SK-N-SH treated with all-trans-retinoic acid at 6 μM for 48 hours (cell line): ENCODE data around the gene MEF2C.

Experiments used
- ATAC-seq: fragments of 200-7000 bp; cut with Tn5 transposase; 3 replicates; pipeline ENCODE4 v1.9.1; 2020; ENCODE audit warnings: mild to moderate bottlenecking, moderate library complexity
- ARNTL ChIP-seq: fragments of 450-650 bp; formaldehyde crosslinking; IDR thresholded peaks from 2 replicates; pipeline ENCODE4 v1.5.0; 2020; ENCODE audit warnings: low read depth, mild to moderate bottlenecking, moderate library complexity, borderline replicate concordance
- BACH2 ChIP-seq: fragments of 250-450 bp; sonication (Bioruptor Pico); IDR thresholded peaks from 2 replicates; pipeline ENCODE4 v1.9.0; 2021; ENCODE audit warnings: mild to moderate bottlenecking, borderline replicate concordance
- CSDC2 ChIP-seq: fragments of 250-450 bp; sonication (Bioruptor Pico); IDR thresholded peaks from 2 replicates; pipeline ENCODE4 v1.5.0; 2020; ENCODE audit warnings: mild to moderate bottlenecking, moderate library complexity
- ESRRG ChIP-seq: fragments of 250-450 bp; sonication (Bioruptor Pico); IDR thresholded peaks from 2 replicates; pipeline ENCODE4 v1.6.1; 2021; ENCODE audit warnings: mild to moderate bottlenecking
- OSR1 ChIP-seq: fragments of 250-450 bp; sonication (Bioruptor Pico); IDR thresholded peaks from 2 replicates; pipeline ENCODE4 v1.8.0; 2022; ENCODE audit warnings: moderate library complexity, mild to moderate bottlenecking, inconsistent platforms
- PPARA ChIP-seq: fragments of 250-450 bp; sonication (Bioruptor Pico); IDR thresholded peaks from 2 replicates; pipeline ENCODE4 v1.5.0; 2020; ENCODE audit warnings: mild to moderate bottlenecking, borderline replicate concordance
- TCF4 ChIP-seq: fragments of 250-450 bp; sonication (Bioruptor Pico); IDR thresholded peaks from 2 replicates; pipeline ENCODE4 v1.8.0; 2021; ENCODE audit warnings: mild to moderate bottlenecking, moderate library complexity, borderline replicate concordance
- TOX ChIP-seq: fragments of 250-450 bp; sonication (Bioruptor Pico); IDR thresholded peaks from 2 replicates; pipeline ENCODE4 v1.8.0; 2021; ENCODE audit warnings: mild to moderate bottlenecking, moderate library complexity, borderline replicate concordance
- ZC3H10 ChIP-seq: fragments of 250-450 bp; sonication (Bioruptor Pico); IDR thresholded peaks from 2 replicates; pipeline ENCODE4 v1.5.1; 2021; ENCODE audit warnings: mild to moderate bottlenecking, moderate library complexity
- ZFP3 ChIP-seq: fragments of 250-450 bp; sonication (Bioruptor Pico); IDR thresholded peaks from 2 replicates; pipeline ENCODE4 v1.5.0; 2020; ENCODE audit warnings: mild to moderate bottlenecking, moderate library complexity
- ZFP30 ChIP-seq: fragments of 450-650 bp; formaldehyde crosslinking; IDR thresholded peaks from 2 replicates; pipeline ENCODE4 v1.5.0; 2022; ENCODE audit warnings: mild to moderate bottlenecking, moderate library complexity
- ZNF565 ChIP-seq: fragments of 450-650 bp; formaldehyde crosslinking; conservative IDR thresholded peaks from 2 replicates; pipeline ENCODE4 v1.5.0; 2020; ENCODE audit warnings: low read depth, mild to moderate bottlenecking, moderate library complexity
- ZNF70 ChIP-seq: fragments of 450-650 bp; formaldehyde crosslinking; IDR thresholded peaks from 2 replicates; pipeline ENCODE4 v1.5.0; 2020; ENCODE audit warnings: mild to moderate bottlenecking, moderate library complexity
- ZNF8 ChIP-seq: fragments of 450-650 bp; formaldehyde crosslinking; IDR thresholded peaks from 2 replicates; pipeline ENCODE4 v1.5.0; 2020; ENCODE audit warnings: mild to moderate bottlenecking, moderate library complexity
- TF ChIP-seq, protein P1 (sequence below): fragments of 250-450 bp; sonication (Bioruptor Pico); IDR thresholded peaks from 2 replicates; pipeline ENCODE4 v1.5.0; 2020; ENCODE audit warnings: mild to moderate bottlenecking, moderate library complexity
- TF ChIP-seq, protein P2 (sequence below): fragments of 250-450 bp; sonication (Bioruptor Pico); IDR thresholded peaks from 2 replicates; pipeline ENCODE4 v1.5.1; 2021; ENCODE audit warnings: mild to moderate bottlenecking, moderate library complexity
- TF ChIP-seq, protein P3 (sequence below): fragments of 250-450 bp; sonication (Bioruptor Pico); IDR thresholded peaks from 2 replicates; pipeline ENCODE4 v1.8.0; 2021; ENCODE audit warnings: low read depth, mild to moderate bottlenecking, moderate library complexity, borderline replicate concordance

The MEF2C gene

DNA sequence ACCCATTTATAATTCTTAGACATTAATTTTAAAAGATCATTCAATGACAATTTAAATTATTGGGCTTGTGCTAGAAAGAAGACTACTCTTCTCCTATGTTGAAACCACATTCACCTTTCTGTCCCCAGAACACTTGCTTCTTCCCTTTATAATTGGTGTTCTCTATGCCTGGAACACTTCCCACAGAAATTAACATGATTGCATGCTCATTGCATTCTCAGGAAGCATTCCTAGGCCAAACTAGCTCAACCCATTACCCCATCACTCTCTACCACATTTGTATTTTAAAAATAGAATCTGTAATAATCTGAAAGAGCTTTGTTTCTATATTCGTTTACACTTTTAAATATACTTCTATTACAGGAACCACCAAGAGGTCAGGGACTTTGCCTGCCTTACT is 184.7 kb downstream of the MEF2C start:
- TF ChIP-seq ZFP3: no peak
- TF ChIP-seq, protein P1, sequence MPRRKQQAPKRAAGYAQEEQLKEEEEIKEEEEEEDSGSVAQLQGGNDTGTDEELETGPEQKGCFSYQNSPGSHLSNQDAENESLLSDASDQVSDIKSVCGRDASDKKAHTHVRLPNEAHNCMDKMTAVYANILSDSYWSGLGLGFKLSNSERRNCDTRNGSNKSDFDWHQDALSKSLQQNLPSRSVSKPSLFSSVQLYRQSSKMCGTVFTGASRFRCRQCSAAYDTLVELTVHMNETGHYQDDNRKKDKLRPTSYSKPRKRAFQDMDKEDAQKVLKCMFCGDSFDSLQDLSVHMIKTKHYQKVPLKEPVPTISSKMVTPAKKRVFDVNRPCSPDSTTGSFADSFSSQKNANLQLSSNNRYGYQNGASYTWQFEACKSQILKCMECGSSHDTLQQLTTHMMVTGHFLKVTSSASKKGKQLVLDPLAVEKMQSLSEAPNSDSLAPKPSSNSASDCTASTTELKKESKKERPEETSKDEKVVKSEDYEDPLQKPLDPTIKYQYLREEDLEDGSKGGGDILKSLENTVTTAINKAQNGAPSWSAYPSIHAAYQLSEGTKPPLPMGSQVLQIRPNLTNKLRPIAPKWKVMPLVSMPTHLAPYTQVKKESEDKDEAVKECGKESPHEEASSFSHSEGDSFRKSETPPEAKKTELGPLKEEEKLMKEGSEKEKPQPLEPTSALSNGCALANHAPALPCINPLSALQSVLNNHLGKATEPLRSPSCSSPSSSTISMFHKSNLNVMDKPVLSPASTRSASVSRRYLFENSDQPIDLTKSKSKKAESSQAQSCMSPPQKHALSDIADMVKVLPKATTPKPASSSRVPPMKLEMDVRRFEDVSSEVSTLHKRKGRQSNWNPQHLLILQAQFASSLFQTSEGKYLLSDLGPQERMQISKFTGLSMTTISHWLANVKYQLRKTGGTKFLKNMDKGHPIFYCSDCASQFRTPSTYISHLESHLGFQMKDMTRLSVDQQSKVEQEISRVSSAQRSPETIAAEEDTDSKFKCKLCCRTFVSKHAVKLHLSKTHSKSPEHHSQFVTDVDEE (CRISPR knock-in tag): no peak
- TF ChIP-seq TCF4 (CRISPR knock-in tag): no peak
- TF ChIP-seq ZNF8 (CRISPR knock-in tag): no peak
- no peak for TF ChIP-seq BACH2
- TF ChIP-seq, protein P2, sequence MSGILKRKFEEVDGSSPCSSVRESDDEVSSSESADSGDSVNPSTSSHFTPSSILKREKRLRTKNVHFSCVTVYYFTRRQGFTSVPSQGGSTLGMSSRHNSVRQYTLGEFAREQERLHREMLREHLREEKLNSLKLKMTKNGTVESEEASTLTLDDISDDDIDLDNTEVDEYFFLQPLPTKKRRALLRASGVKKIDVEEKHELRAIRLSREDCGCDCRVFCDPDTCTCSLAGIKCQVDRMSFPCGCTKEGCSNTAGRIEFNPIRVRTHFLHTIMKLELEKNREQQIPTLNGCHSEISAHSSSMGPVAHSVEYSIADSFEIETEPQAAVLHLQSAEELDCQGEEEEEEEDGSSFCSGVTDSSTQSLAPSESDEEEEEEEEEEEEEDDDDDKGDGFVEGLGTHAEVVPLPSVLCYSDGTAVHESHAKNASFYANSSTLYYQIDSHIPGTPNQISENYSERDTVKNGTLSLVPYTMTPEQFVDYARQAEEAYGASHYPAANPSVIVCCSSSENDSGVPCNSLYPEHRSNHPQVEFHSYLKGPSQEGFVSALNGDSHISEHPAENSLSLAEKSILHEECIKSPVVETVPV (CRISPR knock-in tag): no peak
- TF ChIP-seq ZC3H10 (CRISPR knock-in tag): no peak
- no peak for TF ChIP-seq ESRRG
- TF ChIP-seq ARNTL (CRISPR knock-in tag): no peak
- no peak for TF ChIP-seq TOX (CRISPR knock-in tag)
- no peak for TF ChIP-seq ZFP30 (CRISPR knock-in tag)
- TF ChIP-seq ZNF70 (CRISPR knock-in tag): no peak
- ATAC-seq: no peak

DNA sequence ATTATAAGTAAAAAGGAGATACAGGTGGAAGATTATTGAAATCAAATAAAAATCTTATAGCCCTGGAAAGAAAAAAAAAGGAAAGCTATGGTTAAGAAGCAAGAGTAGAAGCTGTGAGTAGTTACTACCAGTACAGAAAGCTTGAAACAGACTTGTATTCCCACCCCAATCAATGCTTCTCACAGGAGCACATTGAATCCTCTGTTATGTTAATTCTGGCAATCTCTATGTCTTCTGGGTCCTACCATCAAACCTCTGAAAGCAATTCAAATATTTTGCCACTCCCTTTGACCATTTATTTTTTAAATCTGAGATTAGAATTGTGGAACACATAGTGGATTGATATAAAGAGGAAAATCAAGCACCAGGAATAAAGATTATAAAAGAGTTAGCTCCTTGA is 186.5 kb downstream of the MEF2C start:
- TF ChIP-seq, protein P2 (CRISPR knock-in tag): no peak
- TF ChIP-seq, all 23 proteins: peak for 0
- no peak for ATAC-seq

DNA sequence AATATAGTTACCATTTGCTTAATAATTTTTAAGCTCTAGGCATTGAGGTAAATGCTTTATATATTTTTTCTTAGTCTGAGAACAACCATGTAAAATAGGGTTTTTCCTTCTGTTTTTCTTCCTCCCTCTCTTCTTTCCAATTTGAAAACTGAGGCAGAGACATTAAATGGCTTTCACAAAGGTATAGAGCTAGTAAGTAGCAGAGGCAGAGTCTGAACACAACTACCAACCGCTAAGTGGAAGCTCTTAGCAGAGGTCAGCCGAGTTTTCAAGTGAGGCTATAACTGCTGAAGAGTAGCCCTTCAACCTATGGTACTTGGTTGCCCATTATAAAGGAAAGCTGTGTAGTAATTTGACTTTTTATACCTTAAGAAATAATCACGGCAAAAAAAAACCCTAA is 187.1 kb downstream of the MEF2C start:
- ATAC-seq: no peak
- no peak for TF ChIP-seq ZFP30 (CRISPR knock-in tag)
- TF ChIP-seq ZNF565 (CRISPR knock-in tag): no peak
- TF ChIP-seq, protein P2 (CRISPR knock-in tag): no peak
- TF ChIP-seq, protein P3, sequence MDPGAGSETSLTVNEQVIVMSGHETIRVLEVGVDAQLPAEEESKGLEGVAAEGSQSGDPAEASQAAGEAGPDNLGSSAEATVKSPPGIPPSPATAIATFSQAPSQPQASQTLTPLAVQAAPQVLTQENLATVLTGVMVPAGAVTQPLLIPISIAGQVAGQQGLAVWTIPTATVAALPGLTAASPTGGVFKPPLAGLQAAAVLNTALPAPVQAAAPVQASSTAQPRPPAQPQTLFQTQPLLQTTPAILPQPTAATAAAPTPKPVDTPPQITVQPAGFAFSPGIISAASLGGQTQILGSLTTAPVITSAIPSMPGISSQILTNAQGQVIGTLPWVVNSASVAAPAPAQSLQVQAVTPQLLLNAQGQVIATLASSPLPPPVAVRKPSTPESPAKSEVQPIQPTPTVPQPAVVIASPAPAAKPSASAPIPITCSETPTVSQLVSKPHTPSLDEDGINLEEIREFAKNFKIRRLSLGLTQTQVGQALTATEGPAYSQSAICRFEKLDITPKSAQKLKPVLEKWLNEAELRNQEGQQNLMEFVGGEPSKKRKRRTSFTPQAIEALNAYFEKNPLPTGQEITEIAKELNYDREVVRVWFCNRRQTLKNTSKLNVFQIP: no peak
- no peak for TF ChIP-seq BACH2
- TF ChIP-seq ZNF8 (CRISPR knock-in tag): no peak
- no peak for TF ChIP-seq ZC3H10 (CRISPR knock-in tag)
- no peak for TF ChIP-seq PPARA (CRISPR knock-in tag)

DNA sequence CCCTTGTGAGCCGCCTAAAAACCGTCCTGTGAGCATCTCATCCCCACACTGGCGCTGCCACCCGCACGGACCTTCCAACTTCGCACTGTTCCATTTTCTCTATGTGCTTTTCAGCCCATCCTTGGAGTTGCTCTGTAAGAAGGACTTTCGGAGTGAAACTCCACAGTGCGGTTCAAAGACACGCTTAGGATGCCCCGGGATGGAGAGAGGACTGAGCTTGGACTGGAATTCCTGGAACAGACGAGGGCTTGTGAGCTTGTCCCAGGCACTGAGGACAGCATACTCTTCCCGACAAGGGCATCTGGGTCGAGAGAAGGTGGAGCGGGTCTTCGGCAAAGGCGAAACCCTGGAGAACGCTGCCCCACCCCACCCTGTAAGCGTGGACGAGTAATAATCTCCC is 187.8 kb downstream of the MEF2C start:
- no peak for ATAC-seq
- TF ChIP-seq TCF4 (CRISPR knock-in tag) (no peak), ESRRG (no peak), ZFP30 (CRISPR knock-in tag) (no peak), ZNF70 (CRISPR knock-in tag) (no peak), BACH2 (no peak), ZNF8 (CRISPR knock-in tag) (no peak), CSDC2 (CRISPR knock-in tag) (no peak), OSR1 (no peak)
